Body of pancreas (tissue), 4 donors: ENCODE measurements around the gene LEMD2.

ENCODE experiments used
- CTCF ChIP-seq, 7 experiments: fragments of 450-650 bp in 4 of 7; fragments of 200-600 bp in 3 of 7; sonication (generic) in 3 of 7; IDR thresholded peaks; one replicate each; pipeline ENCODE4 v1.5.1; 2016 to 2019; ENCODE audit warnings: antibody characterized with exemption in 7 of 7
- POLR2A ChIP-seq, 3 donors: fragments of 450-650 bp; IDR thresholded peaks; one replicate each; pipeline ENCODE4 v1.6.1; 2016; ENCODE audit warnings: antibody characterized with exemption in 3 of 3, mild to moderate bottlenecking in 2 of 3

GRCh38 chr6:33727126-33727525 lies 61.8 kb downstream of the LEMD2 start:
- TF ChIP-seq CTCF (IDR thresholded peaks at IDR 0.05) (no peak), POLR2A (IDR thresholded peaks at IDR 0.05) (no peak)
